H1 (cell line): Measurements from ENCODE around the gene ARHGEF40. TPM values are rescaled to one million over a fixed set of nuclear protein-coding genes. Genes with fewer than 3 reads are reported as not detected.

Experiments
- CHD7 ChIP-seq: fragments of 300-600 bp; sonication (generic); IDR thresholded peaks from 2 replicates; pipeline ENCODE4 v1.7.1; 2012; ENCODE audit warnings: low read length, moderate library complexity, mild to moderate bottlenecking, inconsistent platforms; ENCODE audit not compliant: insufficient replicate concordance
- CREB1 ChIP-seq: IDR thresholded peaks from 2 replicates; pipeline ENCODE4 v1.6.1; 2012; ENCODE audit warnings: inconsistent platforms
- POLR2AphosphoS5 ChIP-seq: IDR thresholded peaks from 2 replicates; pipeline ENCODE4 v1.6.1; 2011; ENCODE audit warnings: low read depth, low read length
- polyA plus RNA-seq, 7 experiments: library from polyadenylated mRNA; depleted of rRNA in 3 of 7; stranded (reverse) in 5 of 7; unstranded in 2 of 7; fragments of >200 nt in 5 of 7; fragments of 200-250 nt in 2 of 7; gene quantifications; 1 replicate in 5 of 7; 2 replicates in 1 of 7; 4 replicates in 1 of 7; pipeline versions ENCODE4 v1.2.1 to v1.2.3, GENCODE V29; 2011 to 2013; ENCODE audit warnings: missing spikeins in 2 of 7, mixed read lengths in 2 of 7
- total RNA-seq: library from RNA; stranded (reverse); fragmentation: NEBNext Ultra II Directional; extraction: Animal tissue kit (Norgen Biotek cat#: 25700); gene quantifications from 2 replicates; pipeline ENCODE4 v1.2.1, GENCODE V29; 2021

The ARHGEF40 gene
- total and polyA plus RNA-seq, 2 of the 8 experiments (the other 6 are each of a cell fraction or from before 2014, with no cell fraction given) = 53.1 to 101 TPM

GRCh38 chr14:21088687-21089086 lies 18.6 kb downstream of the ARHGEF40 start (continued):
- TF ChIP-seq CHD7 (no peak), CREB1 (no peak), POLR2AphosphoS5 (peak; percentile 57)
- TF ChIP-seq, all 59 proteins: peak for 2
